B cell (primary cell): ENCODE measurements around the gene GRK6. TPM values are rescaled to one million over a fixed set of nuclear protein-coding genes. Genes with fewer than 3 reads are reported as not detected.

Experiments used
- ATAC-seq: fragments of 200-7000 bp; cut with Tn5 transposase; one replicate; pipeline ENCODE4 v1.10.0; 2021; ENCODE audit warnings: low read depth, mild to moderate bottlenecking, moderate number of reproducible peaks, moderate library complexity
- CTCF ChIA-PET: fragments of 350-600 bp; sonication (Branson Sonifier 250); formaldehyde crosslinking; loops from one replicate; lab custom pipeline; 2021; ENCODE audit warnings: antibody characterized with exemption, inconsistent platforms; lab: Charles Lee
- POLR2A ChIA-PET: fragments of 350-600 bp; sonication (Branson Sonifier 250); formaldehyde crosslinking; loops from one replicate; lab custom pipeline; 2021; ENCODE audit warnings: antibody characterized with exemption; lab: Charles Lee
- DNase-seq: peaks from one replicate; pipeline ENCODE4 v3.0.0; 2013
- H2AFZ ChIP-seq: 2 replicates; pipeline ENCODE4 v1.6.1; 2012; ENCODE audit warnings: mild to moderate bottlenecking, low read depth, low read length; ENCODE audit not compliant: insufficient read depth, poor library complexity, severe bottlenecking
- H3K27ac ChIP-seq, 2 donors: 1 replicate in 1 of 2; 2 replicates in 1 of 2; pipeline ENCODE4 v1.5.1; 2012 to 2013; ENCODE audit warnings: low read length in 2 of 2, mild to moderate bottlenecking in 2 of 2, moderate library complexity in 1 of 2
- H3K27me3 ChIP-seq, 4 experiments: fragments of 200-600 bp in 1 of 4; sonication (generic) in 1 of 4; replicated peaks in 1 of 4; 1 replicate in 2 of 4; 2 replicates in 2 of 4; pipeline versions ENCODE4 v1.6.1 to v1.7.0; 2013 to 2016; ENCODE audit warnings: low read length in 3 of 4, mild to moderate bottlenecking in 2 of 4, mixed read lengths in 1 of 4, moderate library complexity in 1 of 4; ENCODE audit not compliant: insufficient read depth in 4 of 4, control insufficient read depth in 3 of 4; ENCODE audit errors: control extremely low read depth in 1 of 4
- H3K36me3 ChIP-seq, 2 experiments: replicated peaks in 1 of 2; 1 replicate in 1 of 2; 2 replicates in 1 of 2; pipeline versions ENCODE4 v1.6.1 to v1.7.1; 2013; ENCODE audit warnings: low read length in 1 of 2; ENCODE audit not compliant: insufficient read depth in 2 of 2, control insufficient read depth in 1 of 2; ENCODE audit errors: control extremely low read depth in 1 of 2, extremely low read depth in 1 of 2
- H3K4me1 ChIP-seq, 2 donors: fragments of 200-600 bp in 1 of 2; sonication (generic) in 1 of 2; 1 replicate in 1 of 2; 2 replicates in 1 of 2; pipeline versions ENCODE4 v1.5.1 to v1.6.1; 2013 to 2017; ENCODE audit warnings: low read length in 2 of 2; ENCODE audit not compliant: control insufficient read depth in 2 of 2, insufficient read depth in 2 of 2
- H3K4me2 ChIP-seq: replicated peaks from 2 replicates; pipeline ENCODE3; 2012; ENCODE audit warnings: mild to moderate bottlenecking, low read depth, low read length; ENCODE audit not compliant: poor library complexity, severe bottlenecking
- H3K4me3 ChIP-seq, 5 experiments: fragments of 200-600 bp in 1 of 5; sonication (generic) in 1 of 5; 1 replicate in 3 of 5; 2 replicates in 2 of 5; pipeline versions ENCODE4 v1.5.1 to v1.7.0; 2011 to 2016; ENCODE audit warnings: low read length in 4 of 5, mild to moderate bottlenecking in 4 of 5, low read depth in 2 of 5, control low read depth in 1 of 5, moderate library complexity in 1 of 5; ENCODE audit not compliant: insufficient read depth in 1 of 5; ENCODE audit errors: control extremely low read depth in 1 of 5, extremely low read depth in 1 of 5
- H3K79me2 ChIP-seq: fragments of 200-600 bp; sonication (generic); one replicate; pipeline ENCODE4 v1.6.0; 2016; ENCODE audit warnings: low read length; ENCODE audit not compliant: control insufficient read depth, insufficient read depth
- H3K9ac ChIP-seq: fragments of 200-600 bp; sonication (generic); 2 replicates; pipeline ENCODE4 v1.6.1; 2017; ENCODE audit warnings: mild to moderate bottlenecking, low read length, moderate library complexity
- H3K9me3 ChIP-seq, 3 donors: one replicate each; pipeline versions ENCODE4 v1.6.1 to v1.7.1; 2013; ENCODE audit warnings: low read length in 2 of 3; ENCODE audit not compliant: control insufficient read depth in 2 of 3, insufficient read depth in 1 of 3; ENCODE audit errors: control extremely low read depth in 1 of 3
- H4K20me1 ChIP-seq: 2 replicates; pipeline ENCODE4 v1.6.0; 2012; ENCODE audit warnings: mild to moderate bottlenecking, low read length; ENCODE audit not compliant: insufficient read depth, control insufficient read depth, poor library complexity, severe bottlenecking
- H3K27ac Mint-ChIP-seq: one replicate; pipeline ENCODE4 v1.8.0; 2021; ENCODE audit warnings: mixed read lengths
- H3K27me3 Mint-ChIP-seq: one replicate; pipeline ENCODE4 v1.8.0; 2021; ENCODE audit warnings: mixed read lengths
- H3K4me1 Mint-ChIP-seq: one replicate; pipeline ENCODE4 v1.8.0; 2021; ENCODE audit warnings: mixed read lengths
- H3K4me3 Mint-ChIP-seq: one replicate; pipeline ENCODE4 v1.8.0; 2021; ENCODE audit warnings: mixed read lengths
- H3K9me3 Mint-ChIP-seq: one replicate; pipeline ENCODE4 v1.8.0; 2022; ENCODE audit warnings: mixed read lengths; ENCODE audit not compliant: insufficient read depth
- EZH2 ChIP-seq: IDR thresholded peaks from 2 replicates; pipeline ENCODE4 v1.6.1; 2012; ENCODE audit warnings: borderline replicate concordance, low read depth, mild to moderate bottlenecking, moderate library complexity, low read length; ENCODE audit not compliant: insufficient read depth, poor library complexity, severe bottlenecking
- WGBS: methylation state at CpG from one replicate; pipeline ENCODE4 v1.1.5; 2013; ENCODE audit warnings: missing lambda C conversion rate; ENCODE audit not compliant: insufficient coverage; 5-methylcytosine and 5-hydroxymethylcytosine counted together
- intact Hi-C: fragments of 100-400 bp; cut with micrococcal nuclease; formaldehyde crosslinking; loops from one replicate; pipeline ENCODE4 v1.10.0; 2022
- polyA plus RNA-seq: library from polyadenylated mRNA; depleted of rRNA; stranded (reverse); fragments of >200 nt; gene quantifications from 2 replicates; pipeline ENCODE4 v1.2.3, GENCODE V29; 2012
- total RNA-seq, 2 donors: library from RNA; stranded (reverse); fragments of 120-200 nt in 1 of 2; gene quantifications; 1 replicate in 1 of 2; 2 replicates in 1 of 2; pipeline versions ENCODE4 v1.2.3 to v1.2.4, GENCODE V29; 2013 to 2022
- TF ChIP-seq, protein P1 (sequence below): fragments of 200-600 bp; IDR thresholded peaks from one replicate; pipeline ENCODE4 v1.8.0; 2022; ENCODE audit warnings: antibody characterized with exemption, mild to moderate bottlenecking

GRK6 gene
- total and polyA plus RNA-seq, 2 donors (not counting 1 experiment from before 2014, with no cell fraction given) = 155 to 173 TPM

DNA sequence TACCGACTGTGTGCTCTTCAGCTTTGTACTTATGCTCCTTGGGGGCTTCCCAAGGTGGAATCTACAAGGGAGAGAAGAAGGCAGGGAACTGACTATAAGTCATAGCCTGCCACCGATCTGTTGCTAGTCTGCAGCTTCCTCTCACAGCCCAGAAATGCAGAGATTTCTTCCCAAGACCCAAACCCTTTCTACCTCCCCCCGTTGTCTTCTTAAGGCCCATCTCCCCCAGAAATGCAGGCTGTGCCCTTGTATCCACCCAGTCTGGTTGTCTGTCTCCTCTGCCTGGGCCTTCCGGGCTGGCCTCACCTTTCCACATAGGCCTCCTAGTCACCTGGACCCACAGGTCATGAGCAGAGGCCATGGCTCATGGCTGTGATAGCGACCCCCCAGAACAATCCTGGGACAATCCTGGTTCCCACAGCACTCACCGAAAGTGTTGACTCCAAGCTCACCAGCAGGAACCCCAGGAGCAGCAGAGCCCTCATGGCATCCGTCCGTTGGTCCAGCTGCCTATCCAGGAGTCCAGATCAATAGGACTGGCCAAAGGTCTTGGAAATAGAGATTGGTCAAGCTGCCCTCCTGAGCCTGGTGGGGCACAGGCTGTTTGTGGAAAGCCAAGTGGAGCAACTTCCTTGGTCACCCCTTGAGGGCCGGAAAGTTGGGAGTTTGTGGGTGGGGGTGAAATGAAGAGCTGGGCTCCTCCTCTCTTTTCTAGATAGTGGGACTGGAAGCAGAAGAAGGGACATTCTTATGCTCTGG is 17.3 kb upstream of the GRK6 start, which contains the start of gene F12:
Gene F12 (minus strand): TSS at position 522 of the 759 bp plus-strand sequence. CDS start 37 bp downstream, at position 485.
- no peaks in the 10 kb centered on the region for H3K79me2 ChIP-seq
- H3K9me3 Mint-ChIP-seq = no peaks in the 10 kb centered on the region
- no peak within 1 kb of the TSS for H3K4me3 ChIP-seq
- peaks cover 22 to 36% of the 10 kb centered on the region in 2 donors for H3K4me1 ChIP-seq
- no peak for ATAC-seq
- H3K36me3 ChIP-seq = no peaks in the 10 kb centered on the region
- H3K27me3 ChIP-seq = no peaks in the 10 kb centered on the region
- no peak within 1 kb of the TSS for H3K4me3 Mint-ChIP-seq
- H3K27ac ChIP-seq = no peak within 1 kb of the TSS
- DNase-seq = no peak
- H3K4me1 Mint-ChIP-seq = peaks cover 30% of the 10 kb centered on the region
- TF ChIP-seq, protein P1, sequence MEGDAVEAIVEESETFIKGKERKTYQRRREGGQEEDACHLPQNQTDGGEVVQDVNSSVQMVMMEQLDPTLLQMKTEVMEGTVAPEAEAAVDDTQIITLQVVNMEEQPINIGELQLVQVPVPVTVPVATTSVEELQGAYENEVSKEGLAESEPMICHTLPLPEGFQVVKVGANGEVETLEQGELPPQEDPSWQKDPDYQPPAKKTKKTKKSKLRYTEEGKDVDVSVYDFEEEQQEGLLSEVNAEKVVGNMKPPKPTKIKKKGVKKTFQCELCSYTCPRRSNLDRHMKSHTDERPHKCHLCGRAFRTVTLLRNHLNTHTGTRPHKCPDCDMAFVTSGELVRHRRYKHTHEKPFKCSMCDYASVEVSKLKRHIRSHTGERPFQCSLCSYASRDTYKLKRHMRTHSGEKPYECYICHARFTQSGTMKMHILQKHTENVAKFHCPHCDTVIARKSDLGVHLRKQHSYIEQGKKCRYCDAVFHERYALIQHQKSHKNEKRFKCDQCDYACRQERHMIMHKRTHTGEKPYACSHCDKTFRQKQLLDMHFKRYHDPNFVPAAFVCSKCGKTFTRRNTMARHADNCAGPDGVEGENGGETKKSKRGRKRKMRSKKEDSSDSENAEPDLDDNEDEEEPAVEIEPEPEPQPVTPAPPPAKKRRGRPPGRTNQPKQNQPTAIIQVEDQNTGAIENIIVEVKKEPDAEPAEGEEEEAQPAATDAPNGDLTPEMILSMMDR = no peak
- no peak for TF ChIP-seq EZH2
- intact Hi-C loops = loop anchor here (10.0 kb wide), 2 partner anchors 196 to 294 kb away; partner anchors contain the start of gene B4GALT7
- WGBS = 93% methylated on average over 9 of the region's 9 CpGs
- H3K9me3 ChIP-seq = no peaks in the 10 kb centered on the region
- no peak within 1 kb of the TSS for H3K4me2 ChIP-seq
- no peak within 1 kb of the TSS for H2AFZ ChIP-seq
- POLR2A ChIA-PET = no interaction called here
- CTCF ChIA-PET = interaction anchor here (0.7 to 12.7 kb wide), 6 partner anchors 16 to 39 kb away, joined by 3 to 628 read pairs (median 6); partner anchors contain the start of genes GRK6 and PRR7
- H4K20me1 ChIP-seq = no peaks in the 10 kb centered on the region
- no peaks in the 10 kb centered on the region for H3K27me3 Mint-ChIP-seq
- peak within 1 kb of the TSS; percentile 6 for H3K27ac Mint-ChIP-seq
- H3K9ac ChIP-seq = no peak within 1 kb of the TSS

DNA sequence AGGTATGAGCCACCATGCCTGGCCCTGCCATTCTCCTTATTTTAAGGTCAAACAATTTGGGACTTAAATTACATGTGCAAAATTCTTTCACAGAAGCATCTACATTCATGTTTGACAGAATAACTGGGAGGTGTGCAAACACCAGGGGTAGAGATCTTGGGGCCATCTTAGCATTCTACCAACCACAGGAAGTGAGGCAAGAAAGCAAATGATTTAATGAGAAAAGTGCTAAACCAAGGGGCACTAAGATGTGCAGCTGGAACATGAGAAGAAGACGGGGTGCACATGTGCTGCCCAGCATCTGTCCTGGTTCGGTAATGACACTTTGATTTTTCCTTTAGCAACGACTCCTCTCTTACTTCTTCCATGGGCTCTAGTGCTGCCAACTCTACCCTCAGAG is 15.9 kb upstream of the GRK6 start:
- H4K20me1 ChIP-seq = no peaks in the 10 kb centered on the region
- no peak overlapping the region for H2AFZ ChIP-seq
- peaks cover 17% of the 10 kb centered on the region for H3K4me1 Mint-ChIP-seq
- ATAC-seq (no peak), DNase-seq (no peak)
- WGBS = 37% methylated on average over 2 of the region's 3 CpGs
- no peak overlapping the region for H3K9ac ChIP-seq
- TF ChIP-seq EZH2 = no peak
- TF ChIP-seq, protein P1 = no peak
- H3K27me3 Mint-ChIP-seq = no peaks in the 10 kb centered on the region
- H3K4me3 Mint-ChIP-seq = no peak overlapping the region
- H3K4me3 ChIP-seq = no peak overlapping the region
- H3K4me2 ChIP-seq = no peak overlapping the region
- ChIA-PET CTCF (interaction anchor here (1.1 to 12.7 kb wide), 2 partner anchors 20 to 38 kb away, joined by 4 to 628 read pairs; partner anchors contain the start of gene PRR7), POLR2A (no interaction called here)
- H3K9me3 ChIP-seq = no peaks in the 10 kb centered on the region
- peaks cover 10 to 23% of the 10 kb centered on the region in 2 donors for H3K4me1 ChIP-seq
- intact Hi-C loops = no loop called here
- no peaks in the 10 kb centered on the region for H3K9me3 Mint-ChIP-seq
- no peak overlapping the region for H3K27ac Mint-ChIP-seq
- H3K27ac ChIP-seq = no peak overlapping the region
- H3K27me3 ChIP-seq = no peaks in the 10 kb centered on the region
- H3K36me3 ChIP-seq = no peaks in the 10 kb centered on the region
- H3K79me2 ChIP-seq = no peaks in the 10 kb centered on the region
